Measurements from ENCODE around the gene CGB5.
A peak's percentile ranks its signal among the peaks of the same experiment; 100 is the strongest.
"Not testable (repeated sequence)": the region's sequence is repeated elsewhere in the genome, so short reads cannot be mapped to it uniquely, and the experiment has no call there.

CGB5 gene

DNA sequence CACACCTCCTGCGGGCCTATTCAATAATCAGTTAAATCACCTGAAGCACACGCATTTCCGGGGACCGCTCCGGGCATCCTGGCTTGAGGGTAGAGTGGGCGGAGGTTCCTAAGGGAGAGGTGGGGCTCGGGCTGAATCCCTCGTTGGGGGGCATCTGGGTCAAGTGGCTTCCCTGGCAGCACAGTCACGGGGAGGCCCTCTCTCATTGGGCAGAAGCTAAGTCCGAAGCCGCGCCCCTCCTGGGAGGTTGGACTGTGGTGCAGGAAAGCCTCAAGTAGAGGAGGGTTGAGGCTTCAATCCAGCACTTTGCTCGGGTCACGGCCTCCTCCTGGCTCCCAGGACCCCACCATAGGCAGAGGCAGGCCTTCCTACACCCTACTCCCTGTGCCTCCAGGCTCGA is at the start of gene CGB5:
Gene CGB5, plus strand, starts transcription at position 301 of the 400 bp plus-strand sequence. CDS start 362 bp downstream, outside the sequence.
- not testable (repeated sequence) for DNase-seq

DNA sequence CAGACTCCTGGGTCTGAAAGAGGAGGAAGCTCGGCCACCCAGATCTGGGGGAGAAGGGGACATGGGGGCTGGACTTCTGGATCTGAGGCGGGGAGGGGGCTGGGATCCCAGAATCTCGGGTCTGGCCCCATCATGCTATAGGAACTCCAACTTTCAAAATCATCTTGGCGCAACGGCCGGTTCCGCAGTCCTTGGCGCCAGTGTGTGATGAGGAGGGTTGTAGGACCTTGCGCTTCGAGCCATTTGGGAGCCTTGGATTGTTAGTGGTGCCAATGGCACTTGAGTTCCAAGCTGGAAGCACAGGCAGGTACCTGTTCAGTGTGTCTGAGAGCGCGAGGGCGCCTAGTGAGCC is 49.6 kb upstream of the CGB5 start:
- no peak for DNase-seq

DNA sequence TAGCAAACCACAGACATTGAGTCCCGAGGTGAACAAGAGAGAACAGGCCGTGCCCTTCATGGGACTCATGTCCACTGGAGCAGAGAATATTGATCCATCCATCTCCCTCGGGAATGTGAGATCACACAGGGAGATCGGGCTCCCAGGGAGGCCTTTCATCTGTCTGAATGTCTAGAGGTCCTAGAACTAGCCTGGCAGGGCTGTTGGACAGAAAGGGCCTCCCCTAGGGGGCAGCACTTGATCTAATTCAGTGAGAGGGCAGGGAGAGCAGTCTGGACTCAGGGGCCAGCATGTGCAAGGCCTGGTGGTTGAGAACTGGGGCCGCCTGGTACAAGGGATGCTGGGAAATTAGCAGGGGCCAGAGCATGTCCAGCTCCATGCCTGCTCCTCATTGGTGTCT is 45.7 kb upstream of the CGB5 start:
- DNase-seq: peak; percentile 55

DNA sequence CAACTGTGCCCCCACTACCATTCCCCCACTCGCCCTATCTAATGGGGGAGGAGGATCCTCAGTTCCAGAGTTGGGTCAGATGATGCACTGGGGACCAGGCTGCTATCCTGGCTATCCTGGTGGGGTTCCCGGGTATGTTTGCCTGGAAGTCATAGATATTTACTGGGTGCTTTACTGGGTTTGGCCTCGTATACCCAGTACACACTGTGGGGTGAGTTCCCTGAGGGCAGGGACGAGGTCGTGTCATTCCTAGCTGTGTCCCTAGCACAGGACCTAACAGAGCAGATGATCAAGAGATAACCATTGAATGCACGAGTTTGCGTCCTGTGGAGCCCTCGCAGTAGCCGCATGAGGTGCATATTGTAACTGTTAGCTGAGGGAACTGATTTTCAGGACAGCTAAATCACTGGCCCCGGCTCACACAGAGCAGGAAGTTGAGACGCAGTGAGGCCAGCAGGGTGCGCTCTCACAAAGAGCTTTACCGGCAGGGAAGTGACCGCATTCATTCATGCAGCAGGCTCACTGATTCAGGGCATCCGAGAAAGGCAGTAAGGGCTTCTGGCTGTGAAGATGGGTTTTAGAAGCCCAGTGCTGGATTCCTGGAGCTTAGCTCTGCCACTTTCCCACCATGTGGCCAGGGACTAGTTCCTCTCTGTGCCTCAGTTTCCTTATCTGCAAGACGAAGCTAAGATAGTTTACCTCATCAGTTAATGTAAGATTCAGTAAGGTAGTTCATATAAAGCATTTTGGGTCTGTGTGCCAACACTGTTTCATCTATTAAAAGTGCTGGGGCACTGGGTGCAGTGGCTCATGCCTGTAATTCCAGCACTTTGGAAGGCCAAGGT is 43.9 kb upstream of the CGB5 start:
- peak; percentile 69 for DNase-seq

DNA sequence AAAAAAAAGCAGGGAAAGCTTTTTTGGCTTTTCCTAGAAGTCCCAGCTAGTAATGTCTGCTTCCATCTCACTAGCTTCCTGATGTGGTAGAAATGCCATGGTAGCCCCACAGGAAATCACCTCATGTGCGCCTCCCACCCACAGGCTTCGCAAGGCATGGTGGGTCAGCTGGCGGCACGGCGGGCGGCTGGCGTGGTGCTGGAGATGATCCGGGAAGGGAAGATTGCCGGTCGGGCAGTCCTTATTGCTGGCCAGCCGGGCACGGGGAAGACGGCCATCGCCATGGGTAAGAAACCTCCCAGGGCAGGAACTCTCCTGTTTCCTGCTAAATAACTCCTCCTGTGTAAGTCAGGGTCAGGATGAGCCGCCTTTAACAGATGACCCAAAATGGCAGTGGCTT is 39.5 kb upstream of the CGB5 start:
- no peak for DNase-seq

DNA sequence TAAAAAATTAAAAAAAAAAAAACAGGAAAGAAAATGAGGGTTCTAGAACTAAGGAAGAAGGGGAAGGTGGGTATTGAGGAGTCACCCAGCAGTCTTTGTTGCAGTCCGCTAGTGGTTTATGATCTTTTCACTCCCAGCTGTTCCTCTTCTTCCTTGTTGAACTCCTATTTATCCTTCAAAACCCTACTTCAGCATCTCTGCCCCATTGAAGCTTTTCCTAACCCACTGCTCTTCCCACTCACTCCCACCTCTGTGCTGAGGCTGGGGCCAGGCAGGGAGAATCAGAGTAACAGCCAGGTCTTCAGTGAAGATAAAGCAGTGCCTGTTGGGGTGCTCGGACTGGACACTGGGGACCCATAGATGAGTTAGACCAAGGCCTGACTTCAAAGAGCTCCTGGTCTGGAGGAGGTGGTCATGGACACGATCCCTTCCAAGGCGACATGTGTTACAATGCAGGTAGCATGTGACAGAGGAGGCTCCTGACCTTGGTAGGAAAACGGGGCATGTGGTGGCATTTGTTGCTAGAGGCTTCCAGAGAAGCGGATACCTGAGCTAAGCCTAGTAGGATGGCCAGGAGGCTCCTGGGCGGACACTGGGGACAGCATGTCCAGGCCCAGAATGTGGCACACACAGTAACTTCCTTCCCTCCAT is 38.6 kb upstream of the CGB5 start:
- no peak for DNase-seq

DNA sequence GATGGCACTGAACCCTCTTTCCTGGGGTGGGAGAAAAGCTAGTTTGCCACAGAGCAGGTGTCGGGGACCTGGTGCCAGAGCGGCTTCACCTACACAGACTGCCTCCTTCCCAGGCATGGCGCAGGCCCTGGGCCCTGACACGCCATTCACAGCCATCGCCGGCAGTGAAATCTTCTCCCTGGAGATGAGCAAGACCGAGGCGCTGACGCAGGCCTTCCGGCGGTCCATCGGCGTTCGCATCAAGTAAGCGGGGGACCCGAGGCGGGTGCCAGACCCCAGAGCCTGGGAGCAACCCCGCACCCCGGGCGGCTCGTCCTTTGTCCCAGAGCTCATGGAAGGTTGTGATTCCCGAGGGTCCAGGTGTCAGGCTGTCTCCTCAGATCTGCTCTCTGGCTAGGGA is 36.7 kb upstream of the CGB5 start:
- no peak for DNase-seq

DNA sequence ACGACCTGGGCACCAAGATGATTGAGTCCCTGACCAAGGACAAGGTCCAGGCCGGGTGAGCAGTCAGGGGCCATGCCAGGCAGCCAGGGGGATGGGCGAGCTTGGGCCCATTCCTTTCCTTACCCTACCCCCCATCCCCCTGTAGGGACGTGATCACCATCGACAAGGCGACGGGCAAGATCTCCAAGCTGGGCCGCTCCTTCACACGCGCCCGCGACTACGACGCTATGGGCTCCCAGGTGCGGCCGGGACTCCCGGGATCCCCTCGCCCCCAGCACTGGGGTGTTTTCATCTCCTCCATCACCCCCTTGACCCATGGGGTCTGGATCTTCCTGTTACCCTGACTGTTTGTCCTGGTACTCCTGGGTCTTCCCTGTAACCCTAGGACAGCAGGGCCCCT is 33.8 kb upstream of the CGB5 start:
- DNase-seq: no peak

DNA sequence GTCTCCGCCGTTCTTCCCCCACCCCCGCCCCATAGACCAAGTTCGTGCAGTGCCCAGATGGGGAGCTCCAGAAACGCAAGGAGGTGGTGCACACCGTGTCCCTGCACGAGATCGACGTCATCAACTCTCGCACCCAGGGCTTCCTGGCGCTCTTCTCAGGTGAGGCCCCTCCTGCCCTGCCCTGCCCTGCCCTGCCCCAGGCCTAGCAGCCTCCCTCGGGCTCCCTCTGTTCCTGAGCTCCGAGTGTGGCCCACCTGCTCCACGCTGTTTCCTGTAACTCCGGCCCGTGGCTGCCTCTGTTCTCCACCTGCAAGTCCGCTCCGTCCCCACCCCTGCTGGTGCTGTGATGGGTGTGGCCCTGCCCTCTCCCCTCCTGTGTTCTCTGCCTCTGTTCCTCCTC is 33.2 kb upstream of the CGB5 start:
- no peak for DNase-seq

DNA sequence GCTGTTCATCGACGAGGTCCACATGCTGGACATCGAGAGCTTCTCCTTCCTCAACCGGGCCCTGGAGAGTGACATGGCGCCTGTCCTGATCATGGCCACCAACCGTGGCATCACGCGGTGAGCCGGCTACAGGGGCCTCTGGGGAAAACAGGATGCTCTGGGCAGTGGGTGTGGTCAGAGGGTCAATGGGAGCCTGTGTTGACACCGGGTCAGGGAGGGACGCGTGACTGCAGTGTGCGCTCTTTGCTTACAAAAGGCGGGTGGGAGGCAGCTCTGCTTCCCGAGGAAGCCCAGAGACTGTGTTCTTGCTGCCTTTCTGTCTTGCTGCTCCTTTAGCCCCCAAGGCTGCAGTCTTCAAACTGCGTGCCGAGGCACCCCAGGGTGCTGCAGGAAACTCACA is 32.5 kb upstream of the CGB5 start:
- no peak for DNase-seq

DNA sequence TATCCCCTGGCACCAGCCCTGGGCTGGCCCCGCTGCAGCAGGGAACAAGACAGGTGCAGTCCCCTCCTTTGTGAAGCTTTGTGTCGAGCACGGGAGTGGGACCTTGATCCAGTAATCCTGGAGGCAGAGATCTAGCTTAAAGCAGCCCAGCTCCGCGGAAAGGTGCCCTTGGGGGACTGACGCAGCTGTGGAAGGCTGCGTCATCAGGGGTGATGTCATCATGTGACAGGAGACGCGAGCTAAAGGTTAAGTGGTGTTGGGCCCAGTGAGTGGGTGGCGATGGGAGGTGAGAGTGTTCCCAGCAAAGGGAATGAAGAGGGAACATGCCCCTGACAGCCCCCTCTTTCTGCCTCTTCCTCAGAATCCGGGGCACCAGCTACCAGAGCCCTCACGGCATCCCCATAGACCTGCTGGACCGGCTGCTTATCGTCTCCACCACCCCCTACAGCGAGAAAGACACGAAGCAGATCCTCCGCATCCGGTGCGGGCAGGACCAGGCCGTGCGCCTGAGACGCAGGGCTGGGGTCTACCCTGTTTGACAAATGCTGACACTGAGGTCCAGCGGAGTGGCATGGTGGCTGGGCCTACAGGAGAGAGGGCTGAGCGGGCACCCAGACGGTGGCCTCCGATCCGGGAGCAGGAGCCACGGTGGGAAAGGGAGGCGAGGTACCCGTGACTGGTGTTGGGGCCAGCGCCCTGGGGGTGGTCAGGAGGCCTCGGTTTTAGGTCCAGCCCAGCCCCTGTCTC is 29.4 kb upstream of the CGB5 start:
- DNase-seq: no peak

DNA sequence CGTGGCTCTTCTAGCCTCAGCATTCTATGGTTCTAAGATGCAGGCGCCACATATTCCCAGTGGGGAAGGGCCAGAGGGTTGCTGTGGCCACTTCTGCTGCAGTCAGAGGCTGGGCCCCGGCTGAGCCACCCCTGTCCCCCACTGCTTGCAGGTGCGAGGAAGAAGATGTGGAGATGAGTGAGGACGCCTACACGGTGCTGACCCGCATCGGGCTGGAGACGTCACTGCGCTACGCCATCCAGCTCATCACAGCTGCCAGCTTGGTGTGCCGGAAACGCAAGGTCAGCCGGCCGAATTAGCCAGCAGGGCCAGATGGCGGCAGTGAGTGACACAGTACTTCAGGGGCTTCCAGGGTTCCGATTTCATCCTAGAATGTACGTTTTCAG is 28.8 kb upstream of the CGB5 start:
- DNase-seq: no peak

DNA sequence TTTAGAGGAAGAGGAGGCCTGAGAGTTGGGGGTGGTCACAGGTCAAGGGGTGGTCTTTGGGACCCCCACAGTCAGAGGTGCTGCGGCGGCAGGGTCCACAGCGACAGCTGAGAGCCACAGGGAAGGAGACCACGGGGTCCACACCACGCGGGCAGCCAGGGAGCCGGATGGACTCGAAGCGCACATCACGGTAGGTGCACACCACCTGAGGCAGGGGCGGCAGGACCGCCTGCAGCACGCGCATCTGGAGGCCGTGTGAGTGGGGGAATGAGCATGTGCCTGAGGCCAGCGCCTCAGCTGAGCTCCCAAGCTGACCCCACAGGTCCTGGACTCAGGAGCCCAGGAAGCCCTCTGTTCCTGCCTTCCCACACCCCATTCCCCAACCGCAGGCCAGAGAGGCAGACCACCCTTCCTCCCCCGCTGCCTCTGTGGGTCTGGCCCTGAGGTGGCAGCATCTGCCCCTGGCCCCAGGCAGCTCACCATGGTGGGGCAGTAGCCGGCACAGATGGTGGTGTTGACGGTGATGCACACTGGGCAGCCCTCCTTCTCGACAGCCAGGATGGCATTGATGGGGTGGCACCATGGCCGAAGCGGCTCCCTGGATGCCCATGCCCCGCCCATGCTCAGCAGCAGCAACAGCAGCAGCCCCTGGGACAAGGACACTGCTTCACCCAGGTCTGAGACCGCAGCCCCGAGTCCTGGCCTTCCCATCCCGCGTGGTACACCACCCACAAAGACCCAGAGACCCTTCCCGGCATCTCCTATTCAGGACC is 27.4 kb upstream of the CGB5 start:
- DNase-seq: no peak

DNA sequence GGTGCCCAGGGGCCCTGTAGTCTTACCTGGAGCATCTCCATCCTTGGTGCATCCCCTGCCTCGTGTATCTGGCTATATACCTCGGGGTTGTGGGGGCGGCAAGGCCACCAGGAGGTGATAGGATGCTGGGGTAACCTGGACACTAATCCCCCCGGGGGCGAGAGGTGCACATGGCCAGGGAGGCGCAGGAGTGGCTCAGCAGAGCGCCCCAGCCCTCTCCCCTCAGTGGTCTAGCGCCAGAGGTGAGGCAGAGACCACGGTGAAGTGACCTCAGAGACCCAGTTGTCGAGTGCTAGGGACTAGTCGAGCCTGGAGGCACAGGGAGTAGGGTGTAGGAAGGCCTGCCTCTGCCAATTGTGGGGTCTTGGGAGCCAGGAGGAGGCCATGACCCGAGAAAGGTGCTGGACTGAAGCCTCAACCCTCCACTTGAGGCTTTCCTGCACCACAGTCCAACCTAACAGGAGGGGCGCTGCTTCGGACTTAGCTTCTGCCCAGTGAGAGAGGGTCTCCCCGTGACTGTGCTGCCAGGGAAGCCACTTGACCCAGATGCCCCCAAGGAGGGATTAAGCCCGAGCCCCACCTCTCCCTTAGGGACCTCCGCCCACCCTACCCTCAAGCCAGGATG is 26.5 kb upstream of the CGB5 start, which contains the start of gene LHB:
Gene LHB, minus strand, starts transcription at position 51 of the 625 bp plus-strand sequence. Its CDS starts 10 bp downstream, at position 41.
- no peak for DNase-seq

DNA sequence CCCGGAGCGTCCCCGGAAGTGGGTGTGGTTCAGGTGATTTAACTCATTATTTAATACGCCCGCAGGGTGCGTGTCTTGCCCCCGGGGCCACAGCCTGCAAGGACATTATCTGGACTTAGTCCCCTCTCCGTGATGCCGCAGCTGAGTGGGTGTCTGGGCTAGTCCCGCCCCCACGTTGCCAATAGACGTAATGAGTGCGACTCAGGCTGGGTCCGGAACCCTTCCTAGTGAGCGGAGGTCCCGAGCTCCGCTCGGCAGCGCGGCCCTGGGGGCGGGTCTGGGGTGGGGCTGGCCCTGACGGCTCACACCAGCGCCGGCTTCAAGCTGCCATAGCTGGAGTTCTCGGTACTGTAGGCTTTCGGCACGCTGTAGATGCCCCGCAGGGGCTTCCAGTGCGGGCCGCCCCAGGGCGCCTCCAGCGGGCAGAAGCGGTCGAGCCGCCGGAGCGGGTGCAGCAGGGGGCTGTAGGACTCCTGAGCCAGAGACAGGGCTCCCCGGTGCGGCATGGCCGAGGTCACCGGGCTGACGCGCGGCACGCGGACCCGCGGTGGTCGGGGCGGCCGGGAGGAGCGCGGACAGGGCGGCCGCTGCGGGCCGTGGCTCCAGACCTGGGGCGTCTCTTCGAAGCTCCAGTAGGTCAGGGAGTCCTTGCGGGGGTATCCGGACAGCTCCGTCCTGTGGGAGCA is 25.8 kb upstream of the CGB5 start:
- peak; percentile 62 for DNase-seq

DNA sequence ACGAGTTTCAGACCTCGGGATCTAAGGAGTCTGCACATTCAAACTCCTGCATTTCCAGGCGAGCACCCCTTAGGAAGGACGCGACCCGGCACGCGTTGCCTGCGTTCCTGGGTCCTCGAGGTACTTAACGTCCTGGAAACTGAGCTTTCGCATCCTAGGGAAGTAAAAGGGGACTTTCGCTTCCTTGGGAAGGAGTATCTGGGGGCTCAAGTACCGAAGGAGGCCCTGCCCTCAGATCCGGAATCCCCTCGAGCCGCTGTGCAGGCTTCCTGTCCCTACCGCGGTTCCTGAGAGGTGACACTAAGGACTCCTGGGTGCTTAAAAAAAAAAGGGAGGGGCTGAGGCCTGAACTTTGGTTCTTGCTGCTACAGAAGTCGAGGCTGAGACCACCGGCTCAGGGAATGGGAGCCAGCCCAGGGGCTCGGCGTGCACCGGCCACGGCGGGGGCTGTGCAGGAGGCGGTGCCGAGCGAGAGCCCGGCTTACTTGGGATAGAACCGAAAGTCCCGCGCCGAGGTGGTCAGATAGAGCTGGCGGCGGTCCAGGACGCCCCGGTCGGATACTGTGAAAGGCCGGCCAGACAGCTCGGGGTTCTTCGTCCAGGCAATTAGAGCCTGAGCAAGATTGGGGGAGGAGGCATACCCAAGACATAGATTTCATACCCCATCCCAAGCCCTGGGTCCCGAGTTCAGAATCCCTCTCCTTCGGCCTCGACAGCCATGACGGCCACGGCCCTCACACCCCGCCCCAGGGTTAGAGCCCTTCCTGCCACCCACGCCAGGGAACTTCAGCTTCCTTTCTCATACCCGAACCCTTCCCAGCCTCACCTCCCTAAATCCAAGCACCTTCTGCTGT is 25.0 kb upstream of the CGB5 start:
- DNase-seq: not testable (repeated sequence)

DNA sequence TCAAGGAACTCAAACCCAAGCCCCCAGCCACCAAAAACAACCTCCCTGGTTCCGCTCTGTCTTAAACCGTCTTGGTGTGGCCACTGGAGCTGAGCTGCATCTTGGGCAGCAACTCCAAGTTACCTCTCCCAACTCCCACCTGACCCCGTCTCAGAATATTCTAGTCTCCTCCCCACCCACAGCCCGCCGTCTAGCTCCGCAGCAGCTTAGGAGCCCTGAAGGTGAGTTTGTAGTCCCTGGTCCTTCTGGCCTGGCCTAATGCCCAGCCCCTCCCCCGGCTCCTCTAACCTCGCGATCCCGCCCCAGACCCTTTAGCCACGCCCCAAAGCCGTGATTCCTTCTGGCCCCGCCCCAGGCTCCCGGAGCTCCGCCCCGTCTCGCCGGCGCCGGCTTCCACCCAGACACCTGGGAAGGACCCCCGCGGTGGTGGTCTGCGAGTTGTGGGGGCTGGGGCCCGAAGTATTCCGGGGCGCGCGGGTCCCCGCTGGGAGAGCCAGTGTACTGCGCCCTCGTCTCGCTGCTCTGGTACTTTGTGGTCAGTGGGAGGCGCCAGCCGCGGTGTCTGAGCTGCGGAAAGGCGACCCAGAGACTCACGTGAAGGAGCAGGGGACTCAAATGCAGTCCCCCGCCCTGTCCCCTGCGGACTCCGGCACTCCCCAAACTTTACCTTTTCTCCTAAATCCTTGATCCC is 24.3 kb upstream of the CGB5 start:
- peak; percentile 55 for DNase-seq

DNA sequence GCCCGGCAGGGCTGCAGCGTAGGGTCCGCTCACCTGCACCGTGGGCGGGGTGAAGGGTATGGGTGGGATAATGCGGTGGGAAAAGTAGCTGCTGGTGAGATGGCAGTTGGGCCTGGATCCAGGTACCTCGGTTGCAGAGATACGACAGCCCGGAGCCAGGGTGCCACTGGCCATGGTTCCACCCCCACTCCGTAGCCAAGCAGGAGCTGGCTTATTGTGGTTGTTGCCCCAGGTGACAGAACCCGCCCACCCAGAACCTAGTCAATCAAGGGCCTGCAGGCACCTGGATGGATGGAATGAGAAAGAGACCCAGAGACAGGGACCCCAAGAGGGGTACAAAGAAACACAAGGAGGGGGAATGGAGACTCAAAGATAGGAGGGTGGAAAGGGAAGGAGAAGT is 23.3 kb upstream of the CGB5 start:
- DNase-seq: no peak

DNA sequence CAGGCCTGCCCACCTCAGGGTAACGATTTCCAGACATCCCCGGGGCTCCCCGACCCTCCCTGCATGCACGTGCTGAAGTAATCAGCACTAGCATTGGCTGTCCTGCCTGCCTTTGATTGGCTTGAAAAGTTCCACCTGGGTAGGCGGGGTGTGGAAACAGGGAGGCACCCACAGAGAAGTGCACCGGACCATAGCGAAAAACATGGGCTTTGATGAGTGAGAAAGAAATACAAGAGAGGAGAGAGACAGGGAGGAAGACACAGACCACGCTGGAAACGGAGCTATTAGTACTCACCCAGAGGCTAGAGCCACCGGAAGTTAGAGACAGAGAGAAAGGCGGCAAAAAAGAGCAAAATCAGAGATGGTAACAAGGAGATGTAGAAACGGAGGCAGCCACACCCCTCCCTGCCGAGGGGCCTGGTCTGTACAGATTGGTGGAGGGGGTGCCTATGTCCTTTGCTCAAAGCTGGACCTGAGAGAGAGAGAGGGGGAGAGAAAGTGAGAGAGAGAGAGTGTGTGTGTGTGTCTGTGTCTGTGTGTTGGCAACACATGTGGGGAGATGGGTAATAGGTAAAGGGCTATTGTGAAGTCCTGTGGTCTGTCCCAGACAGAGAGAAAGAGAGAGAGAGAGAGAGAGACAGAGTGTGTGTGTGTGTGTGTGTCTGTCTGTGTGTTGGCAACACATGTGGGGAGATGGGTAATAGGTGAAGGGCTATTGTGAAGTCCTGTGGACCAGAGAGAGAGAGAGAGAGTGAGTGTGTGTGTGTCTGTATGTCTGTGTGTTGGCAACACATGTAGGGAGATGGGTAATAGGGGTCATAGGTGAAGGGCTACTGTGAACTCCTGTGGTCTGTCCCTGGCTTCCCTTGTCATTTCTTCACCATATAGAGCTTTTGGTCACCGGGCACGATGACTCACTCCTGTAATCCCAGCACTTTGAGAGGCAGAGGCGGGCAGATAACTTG is 22.4 kb upstream of the CGB5 start:
- DNase-seq: no peak

Data from stimulated activated CD4-positive, alpha-beta T cell treated with anti-CD3 and anti-CD28 coated beads, Interleukin-4, amount 100 ng/mL, for 24 hours (primary cell).